Thyroid gland (tissue), 4 donors: Measurements from ENCODE around the gene PHTF2.

Experiments used
- POLR2A ChIP-seq, 2 donors: fragments of 450-650 bp; IDR thresholded peaks; one replicate each; pipeline ENCODE4 v1.6.1; 2017; ENCODE audit warnings: antibody characterized with exemption in 2 of 2, mild to moderate bottlenecking in 2 of 2, moderate library complexity in 1 of 2
- TF ChIP-seq, protein P1 (sequence below), 6 experiments: fragments of 200-600 bp in 3 of 6; fragments of 450-650 bp in 3 of 6; sonication (generic) in 3 of 6; IDR thresholded peaks; one replicate each; pipeline ENCODE4 v1.5.1; 2016 to 2019; ENCODE audit warnings: antibody characterized with exemption in 6 of 6, mild to moderate bottlenecking in 2 of 6, inconsistent platforms in 1 of 6, moderate library complexity in 1 of 6

- TF ChIP-seq, protein P1, sequence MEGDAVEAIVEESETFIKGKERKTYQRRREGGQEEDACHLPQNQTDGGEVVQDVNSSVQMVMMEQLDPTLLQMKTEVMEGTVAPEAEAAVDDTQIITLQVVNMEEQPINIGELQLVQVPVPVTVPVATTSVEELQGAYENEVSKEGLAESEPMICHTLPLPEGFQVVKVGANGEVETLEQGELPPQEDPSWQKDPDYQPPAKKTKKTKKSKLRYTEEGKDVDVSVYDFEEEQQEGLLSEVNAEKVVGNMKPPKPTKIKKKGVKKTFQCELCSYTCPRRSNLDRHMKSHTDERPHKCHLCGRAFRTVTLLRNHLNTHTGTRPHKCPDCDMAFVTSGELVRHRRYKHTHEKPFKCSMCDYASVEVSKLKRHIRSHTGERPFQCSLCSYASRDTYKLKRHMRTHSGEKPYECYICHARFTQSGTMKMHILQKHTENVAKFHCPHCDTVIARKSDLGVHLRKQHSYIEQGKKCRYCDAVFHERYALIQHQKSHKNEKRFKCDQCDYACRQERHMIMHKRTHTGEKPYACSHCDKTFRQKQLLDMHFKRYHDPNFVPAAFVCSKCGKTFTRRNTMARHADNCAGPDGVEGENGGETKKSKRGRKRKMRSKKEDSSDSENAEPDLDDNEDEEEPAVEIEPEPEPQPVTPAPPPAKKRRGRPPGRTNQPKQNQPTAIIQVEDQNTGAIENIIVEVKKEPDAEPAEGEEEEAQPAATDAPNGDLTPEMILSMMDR (IDR thresholded peaks at IDR 0.05), result no peak
- no peak for TF ChIP-seq POLR2A (IDR thresholded peaks at IDR 0.05)
Measured at GRCh38 chr7:77778535-77778934, 20.0 kb upstream of the PHTF2 start.
